ENCODE data around the gene FAM3A. TPM values are rescaled to one million over a fixed set of nuclear protein-coding genes. Genes with fewer than 3 reads are reported as not detected.

FAM3A gene
- total and polyA plus RNA-seq, 2 donors (not counting 1 experiment from before 2014, with no cell fraction given), result 17.3 to 30.2 TPM

DNA sequence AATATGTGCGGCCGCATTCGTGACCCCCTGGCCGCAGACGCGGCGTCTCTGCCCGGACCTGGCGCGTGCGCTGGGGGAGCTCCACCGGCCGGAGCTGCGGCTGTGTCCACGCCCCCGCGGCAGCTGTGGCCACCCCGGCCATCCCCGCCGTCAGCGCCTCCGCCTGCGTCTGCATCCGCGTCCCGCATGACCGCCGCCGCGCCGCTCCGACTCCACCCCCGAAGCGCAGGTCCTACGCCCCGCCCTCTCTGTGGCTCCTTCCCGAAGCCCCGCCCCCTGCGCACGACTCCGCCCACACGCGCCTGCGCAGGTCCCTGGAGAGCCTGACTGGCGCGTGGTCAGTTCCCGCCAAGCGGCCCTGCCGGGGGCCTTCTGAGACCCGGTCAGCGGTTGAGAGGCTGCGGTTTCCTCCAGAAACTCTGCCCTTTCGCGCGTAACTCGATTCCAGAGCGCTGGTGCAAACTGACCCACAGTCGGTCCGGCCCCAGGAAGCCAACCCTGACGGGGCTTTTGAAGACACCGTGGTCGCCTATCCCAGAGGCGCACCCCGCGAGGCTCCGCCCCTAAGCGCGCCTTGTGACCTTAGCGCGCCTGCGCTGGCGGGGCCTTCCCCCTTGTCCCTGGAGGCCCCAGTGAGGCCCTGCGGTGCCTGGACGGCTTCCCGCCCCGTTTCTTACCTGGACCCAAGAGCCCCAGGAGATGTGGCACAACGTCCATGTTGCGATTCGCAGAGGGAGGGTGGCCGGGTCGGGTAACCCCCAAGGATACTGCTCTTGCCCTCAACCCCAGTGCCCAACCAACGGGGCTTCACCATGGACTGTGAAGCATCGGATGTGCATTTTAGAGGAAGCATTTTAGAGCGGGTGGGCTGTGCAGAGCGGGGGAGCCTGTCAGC is 37.1 kb downstream of the FAM3A start, which contains the start of gene LAGE3:
Gene LAGE3, minus strand, starts transcription at position 554 of the 895 bp plus-strand sequence. Its CDS starts 366 bp downstream, at position 188.
- TF ChIP-seq, protein P1, sequence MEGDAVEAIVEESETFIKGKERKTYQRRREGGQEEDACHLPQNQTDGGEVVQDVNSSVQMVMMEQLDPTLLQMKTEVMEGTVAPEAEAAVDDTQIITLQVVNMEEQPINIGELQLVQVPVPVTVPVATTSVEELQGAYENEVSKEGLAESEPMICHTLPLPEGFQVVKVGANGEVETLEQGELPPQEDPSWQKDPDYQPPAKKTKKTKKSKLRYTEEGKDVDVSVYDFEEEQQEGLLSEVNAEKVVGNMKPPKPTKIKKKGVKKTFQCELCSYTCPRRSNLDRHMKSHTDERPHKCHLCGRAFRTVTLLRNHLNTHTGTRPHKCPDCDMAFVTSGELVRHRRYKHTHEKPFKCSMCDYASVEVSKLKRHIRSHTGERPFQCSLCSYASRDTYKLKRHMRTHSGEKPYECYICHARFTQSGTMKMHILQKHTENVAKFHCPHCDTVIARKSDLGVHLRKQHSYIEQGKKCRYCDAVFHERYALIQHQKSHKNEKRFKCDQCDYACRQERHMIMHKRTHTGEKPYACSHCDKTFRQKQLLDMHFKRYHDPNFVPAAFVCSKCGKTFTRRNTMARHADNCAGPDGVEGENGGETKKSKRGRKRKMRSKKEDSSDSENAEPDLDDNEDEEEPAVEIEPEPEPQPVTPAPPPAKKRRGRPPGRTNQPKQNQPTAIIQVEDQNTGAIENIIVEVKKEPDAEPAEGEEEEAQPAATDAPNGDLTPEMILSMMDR (conservative IDR thresholded peaks at IDR 0.05 in 1 of 2, IDR thresholded peaks at IDR 0.05 in 1 of 2; ENCODE audit: low read depth in 1 of 2, low read length in 2 of 2), result no peak
- TF ChIP-seq EZH2 (IDR thresholded peaks at IDR 0.05; ENCODE audit: low read length, missing control alignments), result no peak
- H3K27ac ChIP-seq (ENCODE audit: insufficient read depth, low read length), result peak within 1 kb of the TSS; percentile 51

DNA sequence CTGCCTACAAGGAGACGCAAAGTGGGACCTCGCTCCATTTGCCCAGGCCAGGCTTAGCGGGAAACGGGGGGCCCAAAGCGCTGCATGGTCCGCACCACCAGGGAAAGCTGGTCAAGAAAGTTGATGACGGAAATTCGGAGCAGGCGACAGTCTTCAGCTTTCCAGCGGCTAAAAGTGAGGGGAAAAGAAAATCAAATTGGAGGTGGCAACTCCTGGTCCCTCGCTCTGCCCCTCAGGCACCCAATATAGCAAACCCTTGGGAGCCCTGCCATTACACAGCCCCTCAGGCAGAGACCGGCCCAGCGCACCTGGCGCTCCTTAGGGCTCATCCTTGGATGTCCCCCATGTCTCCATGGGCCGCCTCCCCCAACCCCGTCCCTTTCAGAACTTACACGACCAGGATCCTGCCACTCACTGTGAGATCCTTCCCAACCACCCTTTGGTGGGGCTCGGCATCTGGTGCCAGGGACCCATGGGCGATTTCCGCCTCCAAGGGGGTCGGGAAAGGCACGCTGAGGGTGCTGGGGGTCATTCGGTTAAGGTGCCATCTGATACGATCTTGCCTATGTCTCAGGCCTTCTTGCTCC is 38.0 kb downstream of the FAM3A start:
- no peak for DNase-seq (ENCODE audit: low read depth in 2 of 2)
- H3K27me3 ChIP-seq (ENCODE audit: control insufficient read depth, insufficient read depth, low read length), result no peaks in the 10 kb centered on the region
- no peak overlapping the region for H2AFZ ChIP-seq (ENCODE audit: low read length)
- H3K36me3 ChIP-seq (ENCODE audit: control insufficient read depth, insufficient read depth, low read length), result peaks cover under 1% of the 10 kb centered on the region
- peak overlapping the region; percentile 71 for H3K4me2 ChIP-seq (ENCODE audit: extremely low read depth, insufficient read depth, low read length)
- peak overlapping the region; percentile 51 for H3K27ac ChIP-seq (ENCODE audit: insufficient read depth, low read length)
- H3K9ac ChIP-seq (ENCODE audit: insufficient read depth, low read length), result peak overlapping the region; percentile 50
- H3K4me1 ChIP-seq (ENCODE audit: control insufficient read depth, extremely low read depth, insufficient read depth, low read length), result no peaks in the 10 kb centered on the region
- TF ChIP-seq, protein P1 (conservative IDR thresholded peaks at IDR 0.05 in 1 of 2, IDR thresholded peaks at IDR 0.05 in 1 of 2; ENCODE audit: low read depth in 1 of 2, low read length in 2 of 2), result no peak
- no peak for TF ChIP-seq EZH2 (IDR thresholded peaks at IDR 0.05; ENCODE audit: low read length, missing control alignments)
- H3K9me3 ChIP-seq (ENCODE audit: control insufficient read depth, insufficient read depth, low read depth, low read length), result no peaks in the 10 kb centered on the region
- peak overlapping the region; percentile 38 to 59 (median 50) for H3K4me3 ChIP-seq (replicated peaks in 1 of 4; ENCODE audit: control extremely low read depth in 1 of 4, insufficient read depth in 1 of 4, low read depth in 3 of 4, low read length in 4 of 4)
- H4K20me1 ChIP-seq (ENCODE audit: control insufficient read depth, extremely low read depth, insufficient read depth, low read length), result no peaks in the 10 kb centered on the region
- H3K79me2 ChIP-seq (ENCODE audit: control insufficient read depth, insufficient read depth, low read length), result no peaks in the 10 kb centered on the region

More for the DNA sequence above, 37.1 kb downstream of the FAM3A start, which contains the start of gene LAGE3:
- DNase-seq (ENCODE audit: low read depth in 2 of 2), result peak; percentile 84 to 89
- H4K20me1 ChIP-seq (ENCODE audit: control insufficient read depth, extremely low read depth, insufficient read depth, low read length), result no peaks in the 10 kb centered on the region
- no peaks in the 10 kb centered on the region for H3K4me1 ChIP-seq (ENCODE audit: control insufficient read depth, extremely low read depth, insufficient read depth, low read length)
- no peaks in the 10 kb centered on the region for H3K79me2 ChIP-seq (ENCODE audit: control insufficient read depth, insufficient read depth, low read length)
- peak within 1 kb of the TSS; percentile 50 for H3K9ac ChIP-seq (ENCODE audit: insufficient read depth, low read length)
- no peaks in the 10 kb centered on the region for H3K9me3 ChIP-seq (ENCODE audit: control insufficient read depth, insufficient read depth, low read depth, low read length)
- no peaks in the 10 kb centered on the region for H3K27me3 ChIP-seq (ENCODE audit: control insufficient read depth, insufficient read depth, low read length)
- peak within 1 kb of the TSS; percentile 38 to 59 (median 50) for H3K4me3 ChIP-seq (replicated peaks in 1 of 4; ENCODE audit: control extremely low read depth in 1 of 4, insufficient read depth in 1 of 4, low read depth in 3 of 4, low read length in 4 of 4)
- no peaks in the 10 kb centered on the region for H3K36me3 ChIP-seq (ENCODE audit: control insufficient read depth, insufficient read depth, low read length)
- H3K4me2 ChIP-seq (ENCODE audit: extremely low read depth, insufficient read depth, low read length), result peak within 1 kb of the TSS; percentile 71
- peak within 1 kb of the TSS; percentile 30 for H2AFZ ChIP-seq (ENCODE audit: low read length)

GRCh38 chrX:154476821-154477220 is 39.2 kb downstream of the FAM3A start:
- no peak for DNase-seq (ENCODE audit: low read depth in 2 of 2)
- H3K4me1 ChIP-seq (ENCODE audit: control insufficient read depth, extremely low read depth, insufficient read depth, low read length), result no peaks in the 10 kb centered on the region
- TF ChIP-seq, protein P1 (conservative IDR thresholded peaks at IDR 0.05 in 1 of 2, IDR thresholded peaks at IDR 0.05 in 1 of 2; ENCODE audit: low read depth in 1 of 2, low read length in 2 of 2), result no peak
- no peak for TF ChIP-seq EZH2 (IDR thresholded peaks at IDR 0.05; ENCODE audit: low read length, missing control alignments)
- no peaks in the 10 kb centered on the region for H4K20me1 ChIP-seq (ENCODE audit: control insufficient read depth, extremely low read depth, insufficient read depth, low read length)
- no peaks in the 10 kb centered on the region for H3K27me3 ChIP-seq (ENCODE audit: control insufficient read depth, insufficient read depth, low read length)
- H3K27ac ChIP-seq (ENCODE audit: insufficient read depth, low read length), result no peak overlapping the region
- no peak overlapping the region for H3K4me3 ChIP-seq (replicated peaks in 1 of 4; ENCODE audit: control extremely low read depth in 1 of 4, insufficient read depth in 1 of 4, low read depth in 3 of 4, low read length in 4 of 4)
- no peak overlapping the region for H3K4me2 ChIP-seq (ENCODE audit: extremely low read depth, insufficient read depth, low read length)
- H3K79me2 ChIP-seq (ENCODE audit: control insufficient read depth, insufficient read depth, low read length), result no peaks in the 10 kb centered on the region
- H3K9me3 ChIP-seq (ENCODE audit: control insufficient read depth, insufficient read depth, low read depth, low read length), result no peaks in the 10 kb centered on the region
- H3K9ac ChIP-seq (ENCODE audit: insufficient read depth, low read length), result no peak overlapping the region
- H2AFZ ChIP-seq (ENCODE audit: low read length), result no peak overlapping the region
- H3K36me3 ChIP-seq (ENCODE audit: control insufficient read depth, insufficient read depth, low read length), result peaks cover 1% of the 10 kb centered on the region
